ENCODE measurements around the gene OR8K1.

OR8K1 gene

DNA sequence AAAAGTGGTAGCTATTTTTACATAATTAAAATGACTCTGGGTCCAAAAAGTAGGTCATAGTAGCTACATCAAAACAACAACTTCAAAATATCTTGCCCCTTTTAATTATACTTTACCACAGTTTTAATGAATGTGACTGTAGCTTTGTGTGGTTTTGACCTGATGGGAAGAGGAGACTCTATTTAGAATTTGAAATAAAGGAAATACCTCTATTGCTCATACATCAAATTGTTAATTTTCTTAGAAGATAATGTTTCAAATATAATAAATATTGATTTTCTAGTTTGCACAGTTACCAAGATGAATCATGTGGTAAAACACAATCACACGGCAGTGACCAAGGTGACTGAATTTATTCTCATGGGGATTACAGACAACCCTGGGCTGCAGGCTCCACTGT, at the start of gene OR8K1:
Gene OR8K1 (plus strand): TSS at position 301 of the 400 bp plus-strand sequence. CDS start 0 bp downstream, at position 301.
- no peak for DNase-seq

DNA sequence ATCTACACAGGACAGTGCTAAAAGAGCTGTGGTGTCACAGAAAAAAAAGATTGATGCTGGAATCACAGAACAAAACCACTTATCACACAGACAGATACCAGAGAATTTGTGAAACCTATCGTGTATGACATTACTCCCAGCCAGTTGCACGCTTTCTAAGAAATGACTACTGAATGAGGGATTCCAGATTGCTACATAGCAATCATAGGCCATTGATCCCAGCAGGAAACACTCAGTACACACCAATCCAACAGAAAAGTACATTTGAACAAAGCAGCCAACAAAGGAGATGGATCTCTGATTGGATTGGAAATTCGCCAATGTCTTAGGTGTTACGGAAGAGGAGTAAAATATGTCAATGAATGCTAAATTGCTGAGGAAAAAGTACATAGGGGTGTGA, 48.9 kb upstream of the OR8K1 start:
- DNase-seq = no peak

DNA sequence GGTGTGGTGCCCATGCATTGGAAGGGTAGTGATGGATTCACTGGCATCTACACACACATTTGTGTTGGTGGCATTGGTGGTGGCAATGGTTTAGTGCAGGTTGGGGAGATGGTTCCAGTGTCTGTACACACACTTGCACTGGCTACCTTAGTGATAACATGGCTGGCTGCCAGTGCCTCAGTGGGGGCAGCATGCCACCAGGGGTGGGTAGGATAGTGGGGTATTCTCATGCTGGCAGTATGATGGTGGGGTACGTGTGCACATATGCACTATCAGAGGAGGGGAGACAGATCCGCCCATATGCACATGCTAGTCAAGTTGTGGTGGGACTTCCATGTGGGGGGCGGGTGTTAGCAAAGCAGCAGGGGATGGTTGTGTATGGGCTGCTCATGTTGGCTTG, 38.0 kb upstream of the OR8K1 start:
- DNase-seq = no peak

DNA sequence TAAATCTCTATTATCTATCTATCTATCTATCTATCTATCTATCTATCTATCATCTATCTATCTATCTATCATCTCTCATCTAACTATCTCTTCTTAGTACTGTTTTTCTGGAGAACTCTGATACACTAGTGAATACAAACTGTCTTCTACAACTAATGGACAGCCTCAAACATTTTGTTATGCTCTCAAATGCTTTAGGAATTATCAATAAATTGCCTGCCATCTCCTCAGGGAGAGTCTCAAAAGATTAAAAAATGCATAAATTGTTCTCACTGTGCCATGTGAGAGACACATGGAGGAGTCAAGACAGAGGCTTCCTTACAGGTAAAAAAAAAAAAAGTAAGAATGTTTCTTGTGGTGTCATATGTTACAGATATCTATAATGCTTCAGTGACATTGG, 31.0 kb upstream of the OR8K1 start, which contains the start of gene OR8K3:
Gene OR8K3 (plus strand): TSS at position 301 of the 400 bp plus-strand sequence. CDS start 3,163 bp downstream, outside the sequence.
- no peak for DNase-seq

DNA sequence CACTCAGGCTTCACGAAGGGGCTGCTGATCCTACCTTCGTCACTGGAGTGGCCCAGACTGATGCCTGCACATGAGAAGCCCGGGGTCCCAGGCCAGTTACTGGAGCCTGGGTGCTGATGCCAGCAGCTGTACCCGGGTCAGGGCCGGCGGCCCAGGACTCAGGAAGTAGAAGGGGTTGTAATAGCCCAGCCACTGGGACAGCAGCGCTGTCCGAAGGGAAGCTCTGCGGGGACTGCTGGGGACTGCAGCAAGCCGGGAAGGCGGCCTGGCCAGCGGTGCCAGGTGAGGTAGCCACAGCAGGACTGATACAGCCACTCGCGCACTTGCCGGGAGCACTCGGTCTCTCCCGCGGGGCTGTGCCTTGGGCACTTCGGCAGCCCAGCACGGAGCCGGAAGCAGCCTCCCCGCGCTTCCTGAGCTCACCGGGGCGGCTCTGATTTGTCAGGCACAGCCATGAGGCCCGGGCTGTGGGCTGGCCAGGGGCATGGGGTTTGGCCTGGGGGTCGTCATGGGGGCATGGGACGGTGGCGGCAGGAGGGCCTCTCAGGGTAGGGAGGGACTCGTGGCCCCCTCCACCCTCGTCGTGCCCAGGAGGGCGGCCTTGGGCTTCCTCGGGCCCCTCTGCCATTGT, 13.9 kb upstream of the OR8K1 start:
- DNase-seq = no peak

DNA sequence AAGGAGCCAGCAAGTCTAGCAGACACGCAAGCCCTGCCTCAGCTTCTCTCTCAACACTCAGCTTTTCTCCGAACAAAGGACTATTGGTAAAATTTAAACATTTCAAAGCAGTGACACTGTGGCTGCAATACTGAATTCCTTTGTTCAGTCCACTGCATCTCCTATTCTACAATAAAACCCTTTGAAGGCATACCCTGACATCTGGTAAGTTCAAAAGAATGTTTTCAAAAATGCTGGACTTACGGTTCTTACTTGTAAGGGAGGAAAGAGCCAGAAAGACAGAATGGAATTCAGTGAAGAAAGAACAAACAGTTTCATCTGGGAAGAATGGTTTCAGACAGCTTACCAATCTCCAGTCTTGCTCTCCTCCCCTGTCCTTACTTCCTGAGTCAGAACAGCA, 12.7 kb upstream of the OR8K1 start:
- no peak for DNase-seq

DNA sequence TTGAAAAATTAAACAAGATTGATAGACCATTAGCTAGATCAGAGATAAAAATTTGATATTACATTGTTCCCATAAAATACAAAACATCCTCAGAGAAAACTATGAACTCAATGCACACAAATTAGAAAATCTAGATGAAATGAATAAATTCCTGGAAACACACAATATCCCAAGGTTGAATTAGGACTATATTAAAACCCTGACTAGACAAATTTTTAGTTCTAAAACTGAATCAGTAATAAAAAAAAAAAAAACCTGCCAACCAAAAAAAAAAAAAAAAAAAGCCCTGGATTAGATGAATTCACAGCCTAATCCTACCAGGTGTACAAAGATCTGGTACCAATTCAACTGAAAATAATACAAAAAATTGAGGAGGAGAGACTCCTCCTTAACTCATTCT, 5.5 kb upstream of the OR8K1 start:
- DNase-seq = no peak

DNA sequence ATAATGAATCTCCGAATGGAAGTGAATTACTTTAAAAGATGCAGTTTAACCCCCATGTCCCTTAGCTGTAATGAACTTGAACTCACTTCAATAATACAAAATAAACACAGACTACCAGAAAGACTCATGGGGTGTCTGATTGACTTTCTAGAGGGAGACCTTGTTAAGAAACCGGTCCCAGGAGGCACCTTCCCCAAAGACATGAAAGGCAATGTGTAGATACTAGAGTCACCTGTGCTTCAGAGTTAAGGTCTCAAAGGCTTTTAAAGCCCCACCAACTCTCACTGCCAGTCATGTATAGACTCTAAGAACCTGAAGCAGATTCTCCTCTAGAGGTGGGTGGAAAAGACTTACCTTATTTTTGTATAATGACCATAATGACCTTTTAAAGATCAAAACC, 8.2 kb downstream of the OR8K1 start, which contains the start of gene OR8J1:
Gene OR8J1 (plus strand): TSS at position 301 of the 400 bp plus-strand sequence. CDS start 5,956 bp downstream, outside the sequence.
- no peak for DNase-seq

DNA sequence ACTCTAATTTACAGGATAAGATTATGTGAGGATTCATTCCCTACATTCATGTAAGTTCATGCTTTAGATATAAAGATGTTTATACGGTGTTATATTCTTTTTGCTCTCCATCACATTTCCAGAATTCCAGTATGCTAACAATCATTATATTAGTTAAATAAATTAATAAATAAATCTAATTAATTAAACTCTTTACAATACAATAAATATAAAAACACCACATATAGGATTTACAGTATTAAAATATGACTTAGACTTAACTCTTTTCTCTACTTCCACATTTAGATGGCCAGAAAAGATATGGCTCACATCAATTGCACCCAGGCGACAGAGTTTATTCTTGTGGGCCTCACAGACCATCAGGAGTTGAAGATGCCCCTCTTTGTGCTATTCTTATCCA, 29.5 kb downstream of the OR8K1 start, which contains the start of gene OR8U1:
Gene OR8U1 (plus strand): TSS at position 301 of the 400 bp plus-strand sequence. CDS start 0 bp downstream, at position 301.
- no peak for DNase-seq

DNA sequence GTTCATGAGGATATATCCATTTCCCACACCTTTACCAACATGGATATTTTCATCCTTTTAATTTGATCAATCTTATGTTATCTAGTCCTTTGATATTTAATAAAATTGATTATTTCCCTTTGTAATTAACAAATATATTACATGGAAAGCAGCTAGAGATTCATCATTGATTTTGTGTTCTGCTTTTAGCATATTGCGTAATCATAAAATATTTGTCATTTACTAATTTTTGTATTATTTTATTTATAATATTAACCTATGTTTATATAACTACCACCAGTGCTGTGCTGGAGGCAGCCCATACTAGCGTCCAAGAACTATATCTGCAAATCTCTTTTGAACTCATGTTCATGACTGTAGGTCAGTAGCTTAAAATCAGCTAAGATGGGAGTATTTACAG, 34.3 kb downstream of the OR8K1 start:
- no peak for DNase-seq

DNA sequence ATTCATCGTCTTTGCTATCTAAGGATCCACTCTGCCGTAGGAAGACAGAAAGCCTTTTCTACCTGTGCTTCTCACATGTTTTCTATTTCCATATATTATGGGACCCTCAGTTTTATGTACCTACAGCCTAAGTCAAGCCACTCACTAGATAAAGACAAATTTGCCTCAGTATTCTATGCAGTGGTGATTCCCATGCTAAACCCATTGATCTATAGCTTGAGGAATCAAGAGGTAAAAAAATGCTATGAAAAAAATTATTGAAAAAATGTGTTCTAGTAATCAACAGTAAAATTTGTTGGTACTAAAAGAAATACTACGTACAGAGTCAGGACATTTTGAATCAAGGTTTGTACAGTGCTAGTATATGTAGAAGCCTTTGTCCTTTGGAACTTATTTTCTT, 48.5 kb downstream of the OR8K1 start:
- DNase-seq = no peak

DNA sequence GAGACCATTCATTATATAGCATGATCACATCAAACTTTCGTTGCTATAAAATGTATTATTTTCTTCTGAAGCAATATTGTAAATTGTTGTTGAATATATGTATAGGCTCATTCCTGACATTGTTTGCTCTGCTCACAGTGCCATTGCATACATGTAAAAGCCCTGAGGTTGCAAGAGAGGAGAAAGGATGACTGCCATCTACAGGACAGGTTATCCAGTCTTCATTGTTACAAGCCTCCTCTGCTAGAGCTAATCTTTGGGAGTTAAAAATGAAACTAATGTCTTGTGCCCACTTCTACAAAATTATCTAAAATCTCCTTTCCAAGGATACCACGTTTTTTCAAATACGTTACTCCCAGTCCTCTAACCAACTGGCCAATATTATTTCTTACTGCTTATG, 50.2 kb downstream of the OR8K1 start:
- no peak for DNase-seq

Measured in islet precursor cell (in vitro differentiated cells).